Pancreas (tissue), 10 donors: ENCODE measurements around the gene CATSPERD. TPM values are rescaled to one million over a fixed set of nuclear protein-coding genes. Genes with fewer than 3 reads are reported as not detected.

Source experiments
- ATAC-seq, 4 donors: fragments of 200-7000 bp; cut with Tn5 transposase; one replicate each; pipeline versions ENCODE4 v1.8.0 to v1.9.1; 2020; ENCODE audit warnings: mild to moderate bottlenecking in 4 of 4, moderate library complexity in 4 of 4
- DNase-seq, 6 donors: peaks; one replicate each; pipeline ENCODE4 v3.0.0-alpha.2; 2020
- FAIRE-seq: peaks from 2 replicates; lab custom pipeline; 2012; peaks lifted over from hg19 to GRCh38; lab: Jason Lieb, UNC
- H3K27ac ChIP-seq, 4 donors: fragments of 200-600 bp; sonication (generic); 1 replicate in 3 of 4; 2 replicates in 1 of 4; pipeline versions ENCODE4 v1.5.0 to v1.8.0; 2020
- H3K27me3 ChIP-seq, 4 donors: fragments of 200-600 bp; one replicate each; pipeline ENCODE4 v1.8.0; 2021
- H3K36me3 ChIP-seq, 3 donors: fragments of 200-600 bp; sonication (generic) in 1 of 3; one replicate each; pipeline versions ENCODE4 v1.5.0 to v1.8.0; 2020 to 2021
- H3K4me1 ChIP-seq, 3 donors: fragments of 200-600 bp; one replicate each; pipeline ENCODE4 v1.8.0; 2021
- H3K4me3 ChIP-seq, 4 donors: fragments of 200-600 bp; sonication (generic) in 2 of 4; one replicate each; pipeline versions ENCODE4 v1.5.0 to v1.8.0; 2020 to 2021
- H3K9me3 ChIP-seq, 4 donors: fragments of 200-600 bp; one replicate each; pipeline ENCODE4 v1.8.0; 2021
- WGBS, 2 donors: extraction: QIAGEN DNeasy Blood & Tissue Kit; methylation state at CpG; one replicate each; pipeline ENCODE4 v1.1.7; 2013; 5-methylcytosine and 5-hydroxymethylcytosine counted together
- intact Hi-C, 3 donors: fragments of 100-400 bp; cut with DNase I; formaldehyde crosslinking; loops; one replicate each; pipeline versions ENCODE4 v1.11.1 to v1.14.2; 2022
- polyA plus RNA-seq, 2 donors: library from polyadenylated mRNA; stranded (reverse); fragments of 200-250 nt; gene quantifications; one replicate each; pipeline ENCODE4 v1.2.3, GENCODE V29; 2013
- total RNA-seq, 6 donors: library from RNA; stranded (reverse); fragmentation: NEBNext Ultra II Directional in 4 of 6; extraction: Animal tissue kit (Norgen Biotek cat#: 25700) in 4 of 6; gene quantifications; one replicate each; pipeline versions ENCODE4 v1.2.1 to v1.2.4, GENCODE V29; 2021 to 2023
- TF ChIP-seq, protein P1 (sequence below), 4 donors: fragments of 200-600 bp; sonication (generic) in 3 of 4; IDR thresholded peaks; one replicate each; pipeline versions ENCODE4 v1.5.0 to v1.8.0; 2021; ENCODE audit warnings: antibody characterized with exemption in 4 of 4
- donor health status: healthy with polysubstance abuse.
- donor health status: DM: no; HTN: no; CAD: no; lungs with moderate emphysema.
- donor health status: DM: no; HTN: no; CAD: no.
- donor health status: control.
- donor health status: control.
- donor health status: Bipolar disorder and iron deficiency.
- donor health status: DM: yes; HTN: yes; CAD: no.
- donor health status: DM: no; HTN: no; CAD: no.
- donor health status: DM: no; HTN: no; CAD: no.
- donor health status: DM: yes; HTN: yes; CAD: no.

CATSPERD gene
- total and polyA plus RNA-seq, 8 donors, result not detected

DNA sequence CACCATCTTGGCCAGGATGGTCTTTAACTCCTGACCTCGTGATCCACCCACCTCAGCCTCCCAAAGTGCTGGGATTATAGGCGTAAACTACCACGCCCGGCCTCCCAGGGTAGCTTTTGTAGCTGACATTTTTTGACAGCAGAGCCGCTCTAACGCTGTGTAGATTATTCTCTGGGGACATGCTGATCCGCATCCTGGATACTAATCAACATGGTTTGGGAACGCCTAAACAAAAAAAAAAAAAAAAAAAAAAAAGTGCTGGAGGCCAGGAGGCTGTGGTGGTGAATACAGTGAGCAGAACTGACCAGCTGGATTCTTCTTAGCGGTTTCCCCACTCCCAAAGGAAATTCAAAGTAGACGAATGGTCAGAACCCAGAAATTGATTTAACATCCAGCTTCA is 5.6 kb upstream of the CATSPERD start:
- TF ChIP-seq, protein P1, sequence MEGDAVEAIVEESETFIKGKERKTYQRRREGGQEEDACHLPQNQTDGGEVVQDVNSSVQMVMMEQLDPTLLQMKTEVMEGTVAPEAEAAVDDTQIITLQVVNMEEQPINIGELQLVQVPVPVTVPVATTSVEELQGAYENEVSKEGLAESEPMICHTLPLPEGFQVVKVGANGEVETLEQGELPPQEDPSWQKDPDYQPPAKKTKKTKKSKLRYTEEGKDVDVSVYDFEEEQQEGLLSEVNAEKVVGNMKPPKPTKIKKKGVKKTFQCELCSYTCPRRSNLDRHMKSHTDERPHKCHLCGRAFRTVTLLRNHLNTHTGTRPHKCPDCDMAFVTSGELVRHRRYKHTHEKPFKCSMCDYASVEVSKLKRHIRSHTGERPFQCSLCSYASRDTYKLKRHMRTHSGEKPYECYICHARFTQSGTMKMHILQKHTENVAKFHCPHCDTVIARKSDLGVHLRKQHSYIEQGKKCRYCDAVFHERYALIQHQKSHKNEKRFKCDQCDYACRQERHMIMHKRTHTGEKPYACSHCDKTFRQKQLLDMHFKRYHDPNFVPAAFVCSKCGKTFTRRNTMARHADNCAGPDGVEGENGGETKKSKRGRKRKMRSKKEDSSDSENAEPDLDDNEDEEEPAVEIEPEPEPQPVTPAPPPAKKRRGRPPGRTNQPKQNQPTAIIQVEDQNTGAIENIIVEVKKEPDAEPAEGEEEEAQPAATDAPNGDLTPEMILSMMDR (IDR thresholded peaks at IDR 0.05), result no peak
- no peak for FAIRE-seq
- no peak overlapping the region for H3K4me3 ChIP-seq
- no peak for ATAC-seq
- H3K27me3 ChIP-seq, result no peaks in the 10 kb centered on the region
- DNase-seq, result peak in 1 of 6 donors; percentile 8
- WGBS, 2 donors, result 90 to 95% methylated on average over 10 of the region's 10 CpGs
- H3K4me1 ChIP-seq, result peaks cover 0 to 14% (median 10%) of the 10 kb centered on the region in 3 donors
- no peak overlapping the region for H3K27ac ChIP-seq
- H3K36me3 ChIP-seq, result peaks cover 4 to 38% (median 7%) of the 10 kb centered on the region in 3 donors
- intact Hi-C loops, result no loop called here
- no peaks in the 10 kb centered on the region for H3K9me3 ChIP-seq

DNA sequence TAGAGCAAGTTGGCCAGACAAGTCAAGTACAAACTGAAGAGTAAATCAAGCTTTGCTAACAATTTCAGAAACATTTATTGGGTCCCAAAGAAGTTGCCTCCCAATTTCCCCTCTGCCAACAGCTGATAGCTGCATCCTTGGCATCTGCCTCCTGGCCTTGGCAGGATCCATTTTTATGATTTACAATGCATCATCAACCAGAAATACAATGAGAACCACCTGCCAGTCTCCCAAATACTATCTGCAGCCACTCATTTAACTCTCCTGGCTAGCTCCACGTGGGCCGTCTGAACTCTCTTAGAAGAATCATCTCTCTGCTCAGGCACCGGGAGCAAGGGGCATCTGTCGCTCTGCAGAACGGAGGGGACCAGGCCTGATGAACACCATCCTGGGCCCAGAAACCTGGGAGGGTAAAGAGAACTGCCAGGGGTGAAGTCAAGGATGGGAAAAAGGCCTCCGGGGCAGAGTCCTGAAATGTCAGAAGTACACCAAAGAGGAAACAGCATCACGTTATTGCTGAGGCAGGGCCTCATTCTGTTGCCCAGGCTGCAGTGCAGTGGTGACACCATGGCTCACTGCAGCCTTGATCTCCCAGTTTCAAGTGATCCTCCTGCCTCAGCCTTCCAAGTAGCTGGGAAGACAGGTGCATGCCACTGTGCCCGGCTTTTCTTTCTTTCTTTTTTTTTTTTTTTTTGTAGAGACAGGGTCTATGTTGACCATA is 3.1 kb upstream of the CATSPERD start:
- H3K4me3 ChIP-seq, result no peak overlapping the region
- H3K4me1 ChIP-seq, result peaks cover 0 to 14% (median 10%) of the 10 kb centered on the region in 3 donors
- DNase-seq, result peak in 1 of 6 donors; percentile 16
- no peaks in the 10 kb centered on the region for H3K27me3 ChIP-seq
- intact Hi-C loops, result no loop called here
- no peak for FAIRE-seq
- TF ChIP-seq, protein P1 (IDR thresholded peaks at IDR 0.05), result no peak
- H3K36me3 ChIP-seq, result peaks cover 1 to 17% (median 7%) of the 10 kb centered on the region in 3 donors
- no peak for ATAC-seq
- 71 to 76% methylated on average over 8 of the region's 8 CpGs for WGBS, 2 donors
- no peak overlapping the region for H3K27ac ChIP-seq
- H3K9me3 ChIP-seq, result no peaks in the 10 kb centered on the region

- Histone ChIP-seq H3K4me1 (peaks cover 0 to 14% (median 10%) of the 10 kb centered on the region in 3 donors), H3K36me3 (peaks cover 0 to 9% (median 7%) of the 10 kb centered on the region in 3 donors), H3K27ac (no peak overlapping the region), H3K9me3 (no peaks in the 10 kb centered on the region), H3K27me3 (no peaks in the 10 kb centered on the region), H3K4me3 (peak overlapping the region in 2 of 4 donors; percentile 88 to 99)
- TF ChIP-seq, protein P1 (IDR thresholded peaks at IDR 0.05), result no peak
- DNase-seq (peak in 1 of 6 donors; percentile 18), ATAC-seq (no peak), FAIRE-seq (no peak)
- intact Hi-C loops, result no loop called here
- 71 to 75% methylated on average over 14 of the region's 14 CpGs for WGBS, 2 donors
Observed at GRCh38 chr19:5718037-5718578, 2.3 kb upstream of the CATSPERD start.

GRCh38 chr19:5718579-5719273 is 1.7 kb upstream of the CATSPERD start:
- H3K27me3 ChIP-seq, result no peaks in the 10 kb centered on the region
- H3K4me1 ChIP-seq, result peaks cover 0 to 14% (median 10%) of the 10 kb centered on the region in 3 donors
- intact Hi-C loops, result no loop called here
- FAIRE-seq (no peak), DNase-seq (peak in 1 of 6 donors; percentile 58), ATAC-seq (no peak)
- no peaks in the 10 kb centered on the region for H3K9me3 ChIP-seq
- H3K4me3 ChIP-seq, result peak overlapping the region; percentile 83 to 99 (median 93)
- 15 to 16% methylated on average over 11 of the region's 11 CpGs for WGBS, 2 donors
- H3K27ac ChIP-seq, result peak overlapping the region in 1 of 4 donors; percentile 95
- TF ChIP-seq, protein P1 (IDR thresholded peaks at IDR 0.05), result no peak
- H3K36me3 ChIP-seq, result peaks cover 0 to 3% (median under 1%) of the 10 kb centered on the region in 3 donors
